B cell (primary cell): ENCODE data around the gene OR56A3.

Source experiments
- CTCF ChIP-seq: fragments of 200-600 bp; IDR thresholded peaks from one replicate; pipeline ENCODE4 v1.8.0; 2022; ENCODE audit warnings: antibody characterized with exemption, mild to moderate bottlenecking
- EZH2 ChIP-seq: IDR thresholded peaks from 2 replicates; pipeline ENCODE4 v1.6.1; 2012; ENCODE audit warnings: borderline replicate concordance, low read depth, mild to moderate bottlenecking, moderate library complexity, low read length; ENCODE audit not compliant: insufficient read depth, poor library complexity, severe bottlenecking

GRCh38 chr11:5937868-5938602, 4.0 kb upstream of the OR56A3 start:
- TF ChIP-seq CTCF = no peak
- no peak for TF ChIP-seq EZH2
